Stimulated activated naive CD8-positive, alpha-beta T cell treated with anti-CD3 and anti-CD28 coated beads, Interleukin-15, amount 100 ng/mL, for 72 hours (primary cell): ENCODE results near the gene GMDS.

Experiments
- ATAC-seq: fragments of 150-1000 bp; cut with Tn5 transposase; 2 replicates; pipeline ENCODE4 v1.10.0; 2021; ENCODE audit warnings: mild to moderate bottlenecking, moderate library complexity
- DNase-seq, 2 donors: peaks; one replicate each; pipeline ENCODE4 v3.0.0; 2021 to 2022
- H3K27ac Mint-ChIP-seq, 2 donors: one replicate each; pipeline ENCODE4 v1.8.0; 2022; ENCODE audit warnings: mild to moderate bottlenecking in 2 of 2, mixed read lengths in 2 of 2, moderate library complexity in 2 of 2
- H3K27me3 Mint-ChIP-seq: one replicate; pipeline ENCODE4 v1.8.0; 2022; ENCODE audit warnings: mixed read lengths
- H3K4me1 Mint-ChIP-seq: one replicate; pipeline ENCODE4 v1.8.0; 2022; ENCODE audit warnings: mild to moderate bottlenecking, mixed read lengths
- H3K4me3 Mint-ChIP-seq, 2 donors: one replicate each; pipeline ENCODE4 v1.8.0; 2022; ENCODE audit warnings: mild to moderate bottlenecking in 2 of 2, mixed read lengths in 2 of 2, moderate library complexity in 1 of 2
- H3K9me3 Mint-ChIP-seq, 2 donors: one replicate each; pipeline ENCODE4 v1.8.0; 2022; ENCODE audit warnings: mixed read lengths in 2 of 2

The GMDS gene

DNA sequence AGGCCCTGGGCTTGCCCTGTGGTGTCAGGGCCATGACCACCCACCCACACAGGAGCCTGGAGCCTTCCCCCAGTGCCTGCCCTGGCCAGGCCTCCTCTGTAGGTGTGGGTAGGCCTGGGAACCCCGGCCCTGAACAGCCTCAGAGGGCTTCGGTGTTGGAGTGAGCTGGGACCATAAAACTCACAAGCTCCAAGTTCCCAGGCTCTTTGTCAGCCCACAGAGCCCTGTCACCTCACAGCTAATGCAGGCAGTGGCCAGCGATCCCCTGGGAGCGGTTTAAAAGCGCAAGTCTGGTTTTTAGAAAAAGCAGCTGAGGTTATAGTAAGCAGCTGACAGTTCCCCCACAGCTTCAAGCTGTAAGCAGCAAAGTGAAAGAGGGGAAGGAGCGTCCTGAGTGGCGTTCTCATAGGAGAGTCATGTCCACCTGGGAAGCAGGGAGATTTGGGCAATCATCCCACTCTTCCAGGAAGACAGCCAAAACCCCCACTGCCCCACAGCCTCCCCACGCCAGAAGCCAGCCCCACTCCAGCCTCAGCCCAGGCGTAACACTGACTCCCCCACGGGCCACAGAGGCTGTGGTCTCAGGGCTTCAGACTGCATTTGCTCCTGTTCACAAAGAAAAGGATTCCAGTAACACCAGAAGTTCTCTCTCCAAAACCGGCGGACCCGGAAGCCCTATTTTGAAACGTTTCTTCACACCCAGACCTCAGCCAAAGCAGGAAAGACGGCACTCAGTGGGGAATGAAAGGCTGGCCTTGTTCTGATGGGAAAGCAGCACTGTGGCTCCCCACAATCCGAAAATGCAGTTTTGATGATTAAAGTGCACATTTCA, 670.0 kb downstream of the GMDS start:
- H3K27ac Mint-ChIP-seq = no peak overlapping the region
- H3K27me3 Mint-ChIP-seq = no peaks in the 10 kb centered on the region
- DNase-seq (no peak), ATAC-seq (no peak)
- H3K4me1 Mint-ChIP-seq = no peaks in the 10 kb centered on the region
- H3K9me3 Mint-ChIP-seq = peaks cover 16 to 22% of the 10 kb centered on the region in 2 donors
- no peak overlapping the region for H3K4me3 Mint-ChIP-seq

DNA sequence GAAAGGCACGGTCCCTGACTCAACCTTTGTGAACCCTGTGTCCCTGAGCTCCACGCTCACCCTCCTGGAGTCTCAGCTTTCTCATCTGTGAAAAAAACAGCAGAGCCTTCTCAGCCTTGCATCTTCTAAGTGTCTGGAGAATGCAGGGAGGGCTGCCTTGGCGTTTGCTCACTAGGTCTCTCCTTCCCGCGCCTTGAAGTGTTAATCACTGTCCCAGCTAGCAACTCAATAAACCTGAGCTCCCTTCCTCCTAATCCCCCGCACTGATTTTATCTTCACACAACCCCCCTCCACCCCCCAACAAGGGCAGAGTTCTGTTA, 670.6 kb downstream of the GMDS start:
- Mint-ChIP-seq H3K27ac (no peak overlapping the region), H3K27me3 (no peaks in the 10 kb centered on the region), H3K4me3 (no peak overlapping the region), H3K9me3 (peaks cover 16 to 22% of the 10 kb centered on the region in 2 donors), H3K4me1 (no peaks in the 10 kb centered on the region)
- ATAC-seq (no peak), DNase-seq (no peak)

DNA sequence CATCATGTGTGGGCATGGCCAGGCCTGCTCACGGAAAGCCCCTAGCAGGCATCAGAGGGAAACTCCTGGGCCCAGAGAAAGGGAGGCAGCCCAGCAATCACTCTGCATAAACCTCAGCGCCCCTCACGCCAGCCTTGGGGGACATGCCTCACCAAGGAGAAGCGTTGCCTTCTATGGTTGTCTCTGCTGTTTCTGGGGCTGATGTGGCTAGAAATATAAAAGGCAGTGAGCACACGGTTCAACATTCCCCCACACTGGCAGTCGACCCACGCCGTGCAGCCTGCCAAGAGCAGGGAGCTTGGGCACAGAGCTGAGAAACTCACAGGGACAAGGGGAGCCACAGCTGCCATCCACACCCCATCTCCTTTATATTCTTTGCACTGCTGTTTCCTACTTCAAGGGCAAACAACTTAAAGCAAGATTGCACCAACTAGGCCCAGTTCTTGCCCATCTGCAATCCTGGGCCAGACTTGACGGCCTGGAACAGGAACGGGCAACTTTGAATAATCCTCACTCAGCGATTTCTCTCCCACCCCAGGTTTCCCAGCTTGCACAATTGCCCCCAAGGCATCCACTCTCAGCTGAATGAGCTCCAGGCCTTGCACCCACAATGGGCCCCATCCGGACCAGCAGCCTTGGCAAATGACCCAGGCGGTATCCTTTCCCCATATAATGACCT, 671.2 kb downstream of the GMDS start:
- H3K4me1 Mint-ChIP-seq = no peaks in the 10 kb centered on the region
- no peak overlapping the region for H3K27ac Mint-ChIP-seq
- H3K4me3 Mint-ChIP-seq = no peak overlapping the region
- DNase-seq (no peak), ATAC-seq (no peak)
- H3K9me3 Mint-ChIP-seq = peaks cover 16 to 22% of the 10 kb centered on the region in 2 donors
- no peaks in the 10 kb centered on the region for H3K27me3 Mint-ChIP-seq
